ENCODE measurements around the gene CACNA1I.

DNA sequence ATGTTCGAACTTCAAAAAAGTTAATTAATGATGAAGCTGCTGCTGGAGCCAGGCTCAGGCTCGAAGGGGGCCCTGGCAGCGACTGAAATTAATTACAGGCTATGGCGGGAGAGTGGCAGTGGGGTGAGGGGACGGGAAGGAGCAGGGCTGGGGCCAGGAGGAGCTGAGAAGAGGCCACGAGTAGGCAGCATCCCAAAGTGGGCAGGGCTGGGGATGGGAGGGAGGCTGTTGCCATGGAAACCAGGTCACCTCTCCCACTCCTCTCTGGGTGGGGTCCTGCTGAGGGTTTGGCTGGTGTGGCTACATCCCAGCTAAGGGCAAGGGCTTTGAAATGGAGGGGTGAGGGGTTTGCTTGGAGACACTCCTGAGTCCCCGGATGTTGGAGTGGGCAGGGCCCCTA, 23.9 kb downstream of the CACNA1I start:
- no peak for TF ChIP-seq CTCF (conservative IDR thresholded peaks at IDR 0.05)
- TF ChIP-seq ZFX (IDR thresholded peaks at IDR 0.05) = no peak
